Fibroblast of lung (primary cell): ENCODE results near the gene IVD. TPM values are rescaled to one million over a fixed set of nuclear protein-coding genes. Genes with fewer than 3 reads are reported as not detected.

ENCODE experiments used
- DNase-seq, 2 donors: peaks; one replicate each; pipeline versions ENCODE4 v3.0.0 to v3.0.0-alpha.2; 2010; ENCODE audit warnings: low read depth in 2 of 2
- H2AFZ ChIP-seq: 2 replicates; pipeline ENCODE4 v1.5.1; 2012; ENCODE audit warnings: low read length, control low read depth, inconsistent platforms
- H3K27ac ChIP-seq: 2 replicates; pipeline ENCODE4 v1.5.1; 2011; ENCODE audit warnings: low read length, control low read depth; ENCODE audit not compliant: insufficient read depth
- H3K27me3 ChIP-seq: 2 replicates; pipeline ENCODE4 v1.5.1; 2011; ENCODE audit warnings: mild to moderate bottlenecking, low read length; ENCODE audit not compliant: control insufficient read depth, insufficient read depth
- H3K36me3 ChIP-seq: 2 replicates; pipeline ENCODE4 v1.5.1; 2011; ENCODE audit warnings: low read length; ENCODE audit not compliant: control insufficient read depth, insufficient read depth
- H3K4me1 ChIP-seq: 2 replicates; pipeline ENCODE4 v1.5.1; 2011; ENCODE audit warnings: low read length; ENCODE audit not compliant: control insufficient read depth, insufficient read depth; ENCODE audit errors: extremely low read depth
- H3K4me2 ChIP-seq: 2 replicates; pipeline ENCODE4 v1.5.1; 2011; ENCODE audit warnings: low read length, control low read depth; ENCODE audit not compliant: insufficient read depth; ENCODE audit errors: extremely low read depth
- H3K4me3 ChIP-seq, 4 experiments: fragments of 200-600 bp in 1 of 4; sonication (generic) in 1 of 4; replicated peaks in 1 of 4; 2 replicates each; pipeline ENCODE4 v1.5.1; 2011 to 2016; ENCODE audit warnings: low read length in 4 of 4, low read depth in 3 of 4, mild to moderate bottlenecking in 3 of 4, control low read depth in 2 of 4, inconsistent platforms in 1 of 4, mixed read lengths in 1 of 4; ENCODE audit not compliant: insufficient read depth in 1 of 4; ENCODE audit errors: control extremely low read depth in 1 of 4
- H3K79me2 ChIP-seq: 2 replicates; pipeline ENCODE4 v1.5.1; 2012; ENCODE audit warnings: mild to moderate bottlenecking, low read length, inconsistent platforms; ENCODE audit not compliant: control insufficient read depth, insufficient read depth
- H3K9ac ChIP-seq: 2 replicates; pipeline ENCODE4 v1.5.1; 2011; ENCODE audit warnings: mild to moderate bottlenecking, low read length, control low read depth; ENCODE audit not compliant: insufficient read depth
- H3K9me3 ChIP-seq: 2 replicates; pipeline ENCODE4 v1.5.1; 2012; ENCODE audit warnings: low read depth, low read length; ENCODE audit not compliant: control insufficient read depth, insufficient read depth
- H4K20me1 ChIP-seq: 2 replicates; pipeline ENCODE4 v1.5.1; 2011; ENCODE audit warnings: low read length; ENCODE audit not compliant: control insufficient read depth, insufficient read depth; ENCODE audit errors: extremely low read depth
- CTCF ChIP-seq, 2 donors: IDR thresholded peaks in 1 of 2; conservative IDR thresholded peaks in 1 of 2; 1 replicate in 1 of 2; 2 replicates in 1 of 2; pipeline ENCODE4 v1.5.1; 2011 to 2012; ENCODE audit warnings: low read length in 2 of 2, control low read depth in 1 of 2, inconsistent platforms in 1 of 2, low read depth in 1 of 2, mild to moderate bottlenecking in 1 of 2
- EZH2 ChIP-seq: IDR thresholded peaks from 2 replicates; pipeline ENCODE4 v1.5.1; 2012; ENCODE audit warnings: low read length, control low read depth, mild to moderate bottlenecking; ENCODE audit errors: missing control alignments
- polyA plus RNA-seq, 2 donors: library from polyadenylated mRNA; depleted of rRNA in 1 of 2; stranded (reverse) in 1 of 2; unstranded in 1 of 2; fragments of >200 nt; gene quantifications; 2 replicates each; pipeline ENCODE4 v1.2.1, GENCODE V29; 2011 to 2012; ENCODE audit warnings: missing spikeins in 1 of 2
- total RNA-seq: library from RNA; depleted of rRNA; stranded (reverse); fragments of >200 nt; gene quantifications from 2 replicates; pipeline ENCODE4 v1.2.1, GENCODE V29; 2014

IVD gene
- total and polyA plus RNA-seq, 2 donors (not counting 1 experiment from before 2014, with no cell fraction given) = 37.9 to 61.8 TPM

GRCh38 chr15:40464595-40465185 lies 59.1 kb downstream of the IVD start:
- Histone ChIP-seq H3K4me2 (no peak overlapping the region), H3K79me2 (no peaks in the 10 kb centered on the region), H3K36me3 (peaks cover 3% of the 10 kb centered on the region), H2AFZ (no peak overlapping the region), H3K9me3 (no peaks in the 10 kb centered on the region), H3K27ac (no peak overlapping the region), H3K27me3 (no peaks in the 10 kb centered on the region), H3K4me3 (no peak overlapping the region), H3K4me1 (no peaks in the 10 kb centered on the region), H4K20me1 (no peaks in the 10 kb centered on the region), H3K9ac (no peak overlapping the region)
- DNase-seq = no peak
- no peak for TF ChIP-seq CTCF (conservative IDR thresholded peaks at IDR 0.05 in 1 of 2, IDR thresholded peaks at IDR 0.05 in 1 of 2; ENCODE audit: low read depth in 1 of 2, low read length in 2 of 2)
- TF ChIP-seq EZH2 = no peak

GRCh38 chr15:40465939-40466338 lies 60.3 kb downstream of the IVD start:
- Histone ChIP-seq H3K4me2 (no peak overlapping the region), H4K20me1 (no peaks in the 10 kb centered on the region), H3K4me3 (no peak overlapping the region), H3K9ac (no peak overlapping the region), H3K9me3 (no peaks in the 10 kb centered on the region), H3K79me2 (no peaks in the 10 kb centered on the region), H3K4me1 (no peaks in the 10 kb centered on the region), H3K36me3 (peaks cover 3% of the 10 kb centered on the region), H2AFZ (no peak overlapping the region), H3K27ac (no peak overlapping the region), H3K27me3 (no peaks in the 10 kb centered on the region)
- no peak for DNase-seq
- TF ChIP-seq EZH2 (no peak), CTCF (conservative IDR thresholded peaks at IDR 0.05 in 1 of 2, IDR thresholded peaks at IDR 0.05 in 1 of 2; ENCODE audit: low read depth in 1 of 2, low read length in 2 of 2) (no peak)

- TF ChIP-seq EZH2 = no peak
- TF ChIP-seq CTCF (conservative IDR thresholded peaks at IDR 0.05 in 1 of 2, IDR thresholded peaks at IDR 0.05 in 1 of 2; ENCODE audit: low read depth in 1 of 2, low read length in 2 of 2) = no peak
These were observed 61.0 kb downstream of the IVD start for GRCh38 chr15:40466426-40467260.

More at GRCh38 chr15:40466426-40467260, 61.0 kb downstream of the IVD start:
- Histone ChIP-seq H3K4me1 (peaks cover under 1% of the 10 kb centered on the region), H3K4me2 (no peak overlapping the region), H3K36me3 (peaks cover 3% of the 10 kb centered on the region), H4K20me1 (no peaks in the 10 kb centered on the region), H3K4me3 (no peak overlapping the region), H2AFZ (no peak overlapping the region), H3K27me3 (no peaks in the 10 kb centered on the region), H3K27ac (no peak overlapping the region), H3K79me2 (no peaks in the 10 kb centered on the region), H3K9ac (no peak overlapping the region), H3K9me3 (no peaks in the 10 kb centered on the region)
- no peak for DNase-seq
